Neural progenitor cell (in vitro differentiated cells): ENCODE measurements around the gene NPIPB6. TPM values are rescaled to one million over a fixed set of nuclear protein-coding genes. Genes with fewer than 3 reads are reported as not detected.

Experiments
- DNase-seq: peaks from one replicate; pipeline ENCODE4 v3.0.0-alpha.2; 2016; ENCODE audit warnings: low spot score
- H2AFZ ChIP-seq: fragments of 200-600 bp; sonication (generic); replicated peaks from 2 replicates; pipeline ENCODE4 v1.6.1; 2016; ENCODE audit warnings: antibody characterized with exemption
- H3F3A ChIP-seq: fragments of 200-600 bp; sonication (generic); 2 replicates; pipeline ENCODE4 v1.6.1; 2016; ENCODE audit warnings: antibody characterized with exemption, low read depth
- H3K27ac ChIP-seq: fragments of 200-600 bp; sonication (generic); 2 replicates; pipeline ENCODE4 v1.5.1; 2016; ENCODE audit warnings: mild to moderate bottlenecking
- H3K27me3 ChIP-seq: fragments of 200-600 bp; sonication (generic); 2 replicates; pipeline ENCODE4 v1.6.1; 2016; ENCODE audit warnings: mild to moderate bottlenecking, moderate library complexity
- H3K36me3 ChIP-seq: fragments of 200-600 bp; sonication (generic); 2 replicates; pipeline ENCODE4 v1.5.1; 2016
- H3K4me1 ChIP-seq: fragments of 200-600 bp; sonication (generic); 2 replicates; pipeline ENCODE4 v1.6.1; 2016; ENCODE audit warnings: mixed run types
- H3K4me2 ChIP-seq: fragments of 200-600 bp; sonication (generic); 2 replicates; pipeline ENCODE4 v1.6.1; 2016
- H3K4me3 ChIP-seq: fragments of 200-600 bp; sonication (generic); 2 replicates; pipeline ENCODE4 v1.5.1; 2016
- H3K79me2 ChIP-seq: fragments of 200-600 bp; sonication (generic); 2 replicates; pipeline ENCODE4 v1.6.1; 2016; ENCODE audit warnings: low read depth
- H3K9ac ChIP-seq: fragments of 200-600 bp; sonication (generic); 2 replicates; pipeline ENCODE4 v1.6.1; 2016
- H3K9me3 ChIP-seq: fragments of 200-600 bp; sonication (generic); 2 replicates; pipeline ENCODE4 v1.5.1; 2016; ENCODE audit warnings: low read depth
- H4K20me1 ChIP-seq: fragments of 200-600 bp; sonication (generic); 2 replicates; pipeline ENCODE4 v1.6.1; 2016; ENCODE audit warnings: low read depth
- H3K27ac Mint-ChIP-seq: 3 replicates; pipeline ENCODE4 v1.8.0; 2021; ENCODE audit warnings: mixed read lengths
- H3K27me3 Mint-ChIP-seq: 2 replicates; pipeline ENCODE4 v1.8.0; 2022; ENCODE audit warnings: low read depth, mild to moderate bottlenecking, inconsistent platforms, moderate library complexity, mixed read lengths; ENCODE audit not compliant: insufficient read depth
- H3K36me3 Mint-ChIP-seq: 3 replicates; pipeline ENCODE4 v1.8.0; 2021; ENCODE audit warnings: mixed read lengths
- H3K4me1 Mint-ChIP-seq: 3 replicates; pipeline ENCODE4 v1.8.0; 2021; ENCODE audit warnings: mixed read lengths
- H3K4me3 Mint-ChIP-seq: 3 replicates; pipeline ENCODE4 v1.8.0; 2021; ENCODE audit warnings: mild to moderate bottlenecking, moderate library complexity, mixed read lengths
- H3K9me3 Mint-ChIP-seq: 3 replicates; pipeline ENCODE4 v1.8.0; 2020; ENCODE audit warnings: mixed read lengths
- CTCF ChIP-seq: fragments of 200-600 bp; sonication (generic); IDR thresholded peaks from 2 replicates; pipeline ENCODE4 v1.5.1; 2017; ENCODE audit warnings: antibody characterized with exemption, mild to moderate bottlenecking
- EZH2 ChIP-seq: fragments of 200-600 bp; sonication (generic); IDR thresholded peaks from 2 replicates; pipeline ENCODE4 v1.6.1; 2017; ENCODE audit warnings: antibody characterized with exemption, mild to moderate bottlenecking, moderate library complexity
- EZH2phosphoT487 ChIP-seq: fragments of 200-600 bp; sonication (generic); IDR thresholded peaks from 2 replicates; pipeline ENCODE4 v1.6.1; 2017; ENCODE audit warnings: antibody characterized with exemption
- total RNA-seq: library from RNA; depleted of rRNA; stranded (reverse); fragments of >200 nt; gene quantifications from 2 replicates; pipeline ENCODE4 v1.2.3, GENCODE V29; 2015; ENCODE audit warnings: low replicate concordance

Gene NPIPB6
- total RNA-seq, 1 donor from 2014 or later: 6.2 TPM

DNA sequence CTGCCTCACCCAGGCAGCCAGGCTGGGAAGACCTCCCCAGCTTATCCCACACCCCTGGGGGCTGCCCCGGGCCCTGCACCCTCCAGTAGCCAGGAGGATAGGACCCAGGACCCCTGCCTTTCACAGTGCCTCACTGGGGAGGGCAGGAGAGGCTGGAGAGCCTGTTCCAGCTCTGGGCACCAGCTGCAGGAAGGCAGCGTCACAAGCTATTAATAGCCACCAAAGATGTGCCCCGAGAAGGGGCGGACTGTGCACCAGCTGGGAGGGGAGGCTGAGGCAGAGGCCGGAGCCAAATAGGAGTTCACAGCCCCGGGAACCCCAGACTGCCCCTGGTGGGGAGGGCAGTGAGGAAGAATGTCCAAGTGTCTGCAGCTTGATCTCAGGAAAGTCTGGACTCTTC lies 62.2 kb downstream of the NPIPB6 start:
- Histone ChIP-seq H3K79me2 (peaks cover 76% of the 10 kb centered on the region), H3K27ac (no peak overlapping the region), H2AFZ (no peak overlapping the region), H3K36me3 (no peaks in the 10 kb centered on the region), H3F3A (peaks cover 18% of the 10 kb centered on the region), H3K4me1 (peaks cover 9% of the 10 kb centered on the region), H3K27me3 (no peaks in the 10 kb centered on the region), H3K4me2 (no peak overlapping the region), H3K4me3 (no peak overlapping the region), H3K9ac (no peak overlapping the region), H4K20me1 (peaks cover 100% of the 10 kb centered on the region), H3K9me3 (no peaks in the 10 kb centered on the region)
- DNase-seq: no peak
- peaks cover 8% of the 10 kb centered on the region for H3K4me1 Mint-ChIP-seq
- TF ChIP-seq CTCF (no peak), EZH2 (no peak), EZH2phosphoT487 (no peak)
- H3K9me3 Mint-ChIP-seq: no peaks in the 10 kb centered on the region
- H3K4me3 Mint-ChIP-seq: no peak overlapping the region
- H3K36me3 Mint-ChIP-seq: peaks cover 18% of the 10 kb centered on the region
- H3K27ac Mint-ChIP-seq: no peak overlapping the region
- no peaks in the 10 kb centered on the region for H3K27me3 Mint-ChIP-seq

- H3K4me1 ChIP-seq: peaks cover 9% of the 10 kb centered on the region
- peaks cover 18% of the 10 kb centered on the region for H3F3A ChIP-seq
- no peaks in the 10 kb centered on the region for H3K27me3 Mint-ChIP-seq
- no peak overlapping the region for H3K27ac ChIP-seq
- H3K79me2 ChIP-seq: peaks cover 81% of the 10 kb centered on the region
- TF ChIP-seq EZH2 (no peak), EZH2phosphoT487 (no peak), CTCF (no peak)
- no peak overlapping the region for H3K4me3 ChIP-seq
- H3K27me3 ChIP-seq: no peaks in the 10 kb centered on the region
- no peak for DNase-seq
- H4K20me1 ChIP-seq: peaks cover 100% of the 10 kb centered on the region
- peaks cover 12% of the 10 kb centered on the region for H3K4me1 Mint-ChIP-seq
- no peaks in the 10 kb centered on the region for H3K36me3 ChIP-seq
- peaks cover 18% of the 10 kb centered on the region for H3K36me3 Mint-ChIP-seq
- H3K4me2 ChIP-seq: no peak overlapping the region
- H2AFZ ChIP-seq: no peak overlapping the region
- H3K9me3 ChIP-seq: no peaks in the 10 kb centered on the region
- H3K9ac ChIP-seq: no peak overlapping the region
- no peak overlapping the region for H3K27ac Mint-ChIP-seq
- H3K9me3 Mint-ChIP-seq: no peaks in the 10 kb centered on the region
- H3K4me3 Mint-ChIP-seq: no peak overlapping the region
Measured at GRCh38 chr16:28300327-28300726, 63.0 kb downstream of the NPIPB6 start.

DNA sequence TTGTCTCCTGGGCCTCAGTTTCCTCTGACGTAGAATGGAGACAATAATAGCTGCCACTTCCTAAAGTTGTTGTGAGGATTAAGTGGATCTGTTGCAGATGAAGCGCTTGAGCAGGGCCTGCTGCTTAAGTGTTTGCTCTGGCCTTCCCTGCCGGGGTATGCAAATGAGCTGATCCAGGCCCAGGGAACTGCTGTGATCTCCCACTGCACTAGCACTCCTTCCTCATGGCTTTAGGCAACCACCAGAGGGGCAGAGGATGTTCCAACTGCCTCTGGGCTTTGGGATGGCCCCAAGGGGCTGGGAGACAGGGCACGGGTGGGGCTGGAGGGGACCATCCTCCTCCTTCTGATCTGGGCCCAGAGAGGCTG lies 64.8 kb downstream of the NPIPB6 start:
- Mint-ChIP-seq H3K9me3 (no peaks in the 10 kb centered on the region), H3K36me3 (peaks cover 14% of the 10 kb centered on the region), H3K4me3 (no peak overlapping the region), H3K27ac (no peak overlapping the region), H3K4me1 (peaks cover 28% of the 10 kb centered on the region), H3K27me3 (peaks cover 3% of the 10 kb centered on the region)
- Histone ChIP-seq H3F3A (peaks cover 18% of the 10 kb centered on the region), H2AFZ (no peak overlapping the region), H3K36me3 (no peaks in the 10 kb centered on the region), H3K27me3 (no peaks in the 10 kb centered on the region), H3K4me1 (peaks cover 14% of the 10 kb centered on the region), H3K4me3 (no peak overlapping the region), H3K4me2 (peak overlapping the region; percentile 35), H3K9ac (no peak overlapping the region), H3K9me3 (no peaks in the 10 kb centered on the region), H4K20me1 (peaks cover 100% of the 10 kb centered on the region), H3K27ac (peak overlapping the region; percentile 47), H3K79me2 (peaks cover 86% of the 10 kb centered on the region)
- DNase-seq: peak; percentile 62
- TF ChIP-seq EZH2 (no peak), EZH2phosphoT487 (no peak)

DNA sequence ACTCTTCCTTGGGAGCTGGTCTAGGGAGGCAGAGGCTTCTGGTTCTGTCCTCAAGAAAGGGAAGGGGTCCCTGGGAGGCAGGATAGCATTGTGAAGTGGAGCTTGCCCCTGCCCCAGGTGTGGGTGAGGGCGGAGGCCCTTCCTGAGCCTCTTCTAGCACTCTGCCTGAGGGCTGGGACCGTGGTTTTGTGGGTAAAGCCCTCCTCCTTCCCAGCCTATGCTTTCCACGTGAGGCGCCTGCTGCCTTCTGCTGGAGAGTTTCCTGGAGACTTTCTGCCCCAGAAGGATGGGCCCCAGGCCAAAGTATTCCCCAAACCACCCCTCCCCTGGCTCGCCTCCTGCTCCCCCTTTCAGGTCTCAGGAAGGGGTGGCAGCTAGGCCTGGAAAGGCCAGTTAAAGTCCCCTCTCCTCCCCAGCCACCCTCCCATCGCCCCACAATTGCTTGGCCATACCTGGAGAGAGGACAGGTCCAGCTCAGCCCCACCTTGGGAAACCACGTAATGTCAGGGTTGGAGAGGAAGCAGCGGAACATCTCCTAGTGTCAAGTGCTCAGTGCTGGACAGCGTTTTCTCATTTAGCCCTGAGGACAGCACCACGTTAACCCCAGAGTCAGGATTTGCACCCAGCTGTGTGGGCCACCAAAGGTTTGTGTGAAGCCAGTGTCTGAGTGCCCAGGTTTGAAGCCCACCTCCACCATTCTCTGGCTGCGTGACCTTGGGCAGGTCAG lies 65.4 kb downstream of the NPIPB6 start:
- H3K27ac Mint-ChIP-seq: peak overlapping the region; percentile 29
- peaks cover 28% of the 10 kb centered on the region for H3K4me1 Mint-ChIP-seq
- H3F3A ChIP-seq: peaks cover 18% of the 10 kb centered on the region

More for the DNA sequence above, 65.4 kb downstream of the NPIPB6 start:
- peaks cover 13% of the 10 kb centered on the region for H3K36me3 Mint-ChIP-seq
- peak overlapping the region; percentile 47 for H3K27ac ChIP-seq
- TF ChIP-seq CTCF (no peak), EZH2 (no peak), EZH2phosphoT487 (no peak)
- no peak for DNase-seq
- H3K27me3 ChIP-seq: no peaks in the 10 kb centered on the region
- no peaks in the 10 kb centered on the region for H3K9me3 Mint-ChIP-seq
- no peak overlapping the region for H3K4me3 Mint-ChIP-seq
- no peak overlapping the region for H3K4me2 ChIP-seq
- H3K27me3 Mint-ChIP-seq: peaks cover 3% of the 10 kb centered on the region
- H2AFZ ChIP-seq: no peak overlapping the region
- H3K9ac ChIP-seq: no peak overlapping the region
- H3K9me3 ChIP-seq: no peaks in the 10 kb centered on the region
- H3K4me1 ChIP-seq: peaks cover 14% of the 10 kb centered on the region
- H3K36me3 ChIP-seq: no peaks in the 10 kb centered on the region
- peaks cover 91% of the 10 kb centered on the region for H3K79me2 ChIP-seq
- no peak overlapping the region for H3K4me3 ChIP-seq
- peaks cover 95% of the 10 kb centered on the region for H4K20me1 ChIP-seq
